ENCODE results near the gene EVI5L.

GRCh38 chr19:7860714-7861618 is 30.9 kb downstream of the EVI5L start:
- TF ChIP-seq CTCF (conservative IDR thresholded peaks at IDR 0.05 in 1 of 2, IDR thresholded peaks at IDR 0.05 in 1 of 2; ENCODE audit: low read depth in 1 of 2, low read length in 2 of 2) (no peak), EZH2 (IDR thresholded peaks at IDR 0.05; ENCODE audit: low read length, missing control alignments) (no peak)
